Neural cell (in vitro differentiated cells): Measurements from ENCODE around the gene GCN1. TPM values are rescaled to one million over a fixed set of nuclear protein-coding genes. Genes with fewer than 3 reads are reported as not detected.

ENCODE experiments used
- H2AFZ ChIP-seq: fragments of 200-600, 300-800 bp; sonication (generic), shearing (Covaris generic); 2 replicates; pipeline ENCODE4 v1.6.0; 2014; ENCODE audit warnings: low read depth, mild to moderate bottlenecking, antibody characterized with exemption, low read length, moderate library complexity
- H3F3A ChIP-seq: fragments of 200-600 bp; shearing (Covaris generic); 2 replicates; pipeline ENCODE4 v1.6.1; 2016; ENCODE audit warnings: mild to moderate bottlenecking, moderate library complexity, mixed read lengths, antibody characterized with exemption, low read length; ENCODE audit not compliant: insufficient read depth, poor library complexity, severe bottlenecking
- H3K27ac ChIP-seq: fragments of 200-600, 300-800 bp; sonication (generic), shearing (Covaris generic); 2 replicates; pipeline ENCODE4 v1.5.1; 2014; ENCODE audit warnings: mild to moderate bottlenecking, low read length, moderate library complexity
- H3K27me3 ChIP-seq: fragments of 300-800, 200-600 bp; sonication (generic), shearing (Covaris generic); 2 replicates; pipeline ENCODE4 v1.6.0; 2014; ENCODE audit warnings: mild to moderate bottlenecking, low read depth, low read length, moderate library complexity; ENCODE audit not compliant: insufficient read depth
- H3K36me3 ChIP-seq: fragments of 300-800, 200-600 bp; sonication (generic), shearing (Covaris generic); 2 replicates; pipeline ENCODE4 v1.5.1; 2014; ENCODE audit warnings: mild to moderate bottlenecking, antibody characterized with exemption, low read length, moderate library complexity; ENCODE audit not compliant: insufficient read depth
- H3K4me2 ChIP-seq: fragments of 300-800, 200-600 bp; sonication (generic), shearing (Covaris generic); 2 replicates; pipeline ENCODE4 v1.6.0; 2014; ENCODE audit warnings: mild to moderate bottlenecking, low read length
- H3K4me3 ChIP-seq: fragments of 300-800, 200-600 bp; sonication (generic), shearing (Covaris generic); 2 replicates; pipeline ENCODE4 v1.5.1; 2014; ENCODE audit warnings: mild to moderate bottlenecking, low read length, moderate library complexity
- H3K79me2 ChIP-seq: fragments of 200-600 bp; shearing (Covaris generic); replicated peaks from 2 replicates; pipeline ENCODE4 v1.6.0; 2014; ENCODE audit warnings: mild to moderate bottlenecking, low read length, moderate library complexity; ENCODE audit not compliant: insufficient read depth
- H3K9ac ChIP-seq: fragments of 300-800, 200-600 bp; sonication (generic), shearing (Covaris generic); 2 replicates; pipeline ENCODE4 v1.6.1; 2016; ENCODE audit warnings: mild to moderate bottlenecking, low read length, mixed read lengths
- H3K9me2 ChIP-seq: fragments of 200-600 bp; shearing (Covaris generic); 2 replicates; pipeline ENCODE4 v1.6.1; 2016; ENCODE audit warnings: mild to moderate bottlenecking, low read length, mixed read lengths; ENCODE audit not compliant: insufficient read depth
- H3K9me3 ChIP-seq: fragments of 200-600, 300-800 bp; sonication (generic), shearing (Covaris generic); 2 replicates; pipeline ENCODE4 v1.6.1; 2016; ENCODE audit warnings: mild to moderate bottlenecking, mixed run types, low read length, moderate library complexity, mixed read lengths
- H4K20me1 ChIP-seq: fragments of 200-600 bp; shearing (Covaris generic); 2 replicates; pipeline ENCODE4 v1.6.1; 2016; ENCODE audit warnings: mild to moderate bottlenecking, mixed run types; ENCODE audit not compliant: insufficient read depth
- EP300 ChIP-seq: fragments of 450-650 bp; conservative IDR thresholded peaks from 2 replicates; pipeline ENCODE4 v1.6.1; 2014; ENCODE audit warnings: antibody characterized with exemption, mild to moderate bottlenecking, moderate library complexity; ENCODE audit not compliant: poor library complexity, severe bottlenecking
- EZH2 ChIP-seq: fragments of 200-600, 300-800 bp; shearing (Covaris generic), sonication (generic); IDR thresholded peaks from 2 replicates; pipeline ENCODE4 v1.6.1; 2014; ENCODE audit warnings: antibody characterized with exemption, low read length, borderline replicate concordance, mild to moderate bottlenecking; ENCODE audit not compliant: insufficient read depth, poor library complexity, severe bottlenecking
- MXI1 ChIP-seq: fragments of 450-650 bp; conservative IDR thresholded peaks from 2 replicates; pipeline ENCODE4 v1.6.1; 2014; ENCODE audit warnings: antibody characterized with exemption, mild to moderate bottlenecking; ENCODE audit not compliant: poor library complexity, severe bottlenecking
- POLR2AphosphoS5 ChIP-seq: IDR thresholded peaks from 2 replicates; pipeline ENCODE4 v1.6.1; 2012
- RAD21 ChIP-seq: fragments of 450-650 bp; conservative IDR thresholded peaks from 2 replicates; pipeline ENCODE4 v1.6.1; 2014; ENCODE audit warnings: antibody characterized with exemption, mild to moderate bottlenecking, moderate library complexity
- SMC3 ChIP-seq: fragments of 450-650 bp; conservative IDR thresholded peaks from 2 replicates; pipeline ENCODE4 v1.6.1; 2014; ENCODE audit warnings: antibody characterized with exemption, mild to moderate bottlenecking, moderate library complexity; ENCODE audit not compliant: poor library complexity
- TAF1 ChIP-seq: IDR thresholded peaks from 2 replicates; pipeline ENCODE4 v1.6.1; 2012; ENCODE audit warnings: low read depth
- polyA plus RNA-seq: library from polyadenylated mRNA; depleted of rRNA; stranded (reverse); fragments of >200 nt; gene quantifications from 2 replicates; pipeline ENCODE4 v1.2.3, GENCODE V29; 2014
- TF ChIP-seq, protein P1 (sequence below): fragments of 450-650 bp; IDR thresholded peaks from 2 replicates; pipeline ENCODE4 v1.5.1; 2014; ENCODE audit warnings: antibody characterized with exemption, mild to moderate bottlenecking, moderate library complexity; ENCODE audit not compliant: poor library complexity, severe bottlenecking
- TF ChIP-seq, protein P2 (sequence below): IDR thresholded peaks from 2 replicates; pipeline ENCODE4 v1.6.1; 2012; ENCODE audit warnings: borderline replicate concordance

Gene GCN1
- polyA plus RNA-seq, 1 donor from 2014 or later: 21.5 TPM

DNA sequence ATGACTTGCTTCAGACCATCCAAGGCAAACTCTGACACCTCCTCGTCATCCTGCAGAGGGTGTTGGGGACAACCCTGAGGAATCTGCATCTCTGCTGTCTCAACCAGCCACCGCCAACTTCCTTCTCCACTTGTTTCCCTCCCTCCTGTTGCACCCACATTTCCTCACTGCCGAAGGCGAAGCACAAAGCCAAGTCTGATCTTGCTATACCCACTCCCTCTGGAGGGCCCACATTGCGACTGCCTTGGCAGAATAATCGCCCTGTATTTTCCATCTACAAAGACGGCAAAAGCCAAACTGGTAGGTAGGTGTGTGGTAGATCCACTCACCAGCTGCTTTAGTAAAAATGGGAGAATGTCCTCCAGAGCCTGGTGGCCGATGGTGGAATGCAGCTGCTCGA, 56.1 kb downstream of the GCN1 start:
- no peak overlapping the region for H2AFZ ChIP-seq
- H4K20me1 ChIP-seq: no peaks in the 10 kb centered on the region
- no peaks in the 10 kb centered on the region for H3F3A ChIP-seq
- no peaks in the 10 kb centered on the region for H3K79me2 ChIP-seq
- H3K27me3 ChIP-seq: no peaks in the 10 kb centered on the region
- H3K27ac ChIP-seq: no peak overlapping the region
- TF ChIP-seq TAF1 (no peak), EP300 (no peak), MXI1 (no peak), POLR2AphosphoS5 (no peak), SMC3 (no peak), EZH2 (no peak), RAD21 (no peak)
- TF ChIP-seq, protein P1, sequence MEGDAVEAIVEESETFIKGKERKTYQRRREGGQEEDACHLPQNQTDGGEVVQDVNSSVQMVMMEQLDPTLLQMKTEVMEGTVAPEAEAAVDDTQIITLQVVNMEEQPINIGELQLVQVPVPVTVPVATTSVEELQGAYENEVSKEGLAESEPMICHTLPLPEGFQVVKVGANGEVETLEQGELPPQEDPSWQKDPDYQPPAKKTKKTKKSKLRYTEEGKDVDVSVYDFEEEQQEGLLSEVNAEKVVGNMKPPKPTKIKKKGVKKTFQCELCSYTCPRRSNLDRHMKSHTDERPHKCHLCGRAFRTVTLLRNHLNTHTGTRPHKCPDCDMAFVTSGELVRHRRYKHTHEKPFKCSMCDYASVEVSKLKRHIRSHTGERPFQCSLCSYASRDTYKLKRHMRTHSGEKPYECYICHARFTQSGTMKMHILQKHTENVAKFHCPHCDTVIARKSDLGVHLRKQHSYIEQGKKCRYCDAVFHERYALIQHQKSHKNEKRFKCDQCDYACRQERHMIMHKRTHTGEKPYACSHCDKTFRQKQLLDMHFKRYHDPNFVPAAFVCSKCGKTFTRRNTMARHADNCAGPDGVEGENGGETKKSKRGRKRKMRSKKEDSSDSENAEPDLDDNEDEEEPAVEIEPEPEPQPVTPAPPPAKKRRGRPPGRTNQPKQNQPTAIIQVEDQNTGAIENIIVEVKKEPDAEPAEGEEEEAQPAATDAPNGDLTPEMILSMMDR: no peak
- TF ChIP-seq, protein P2, sequence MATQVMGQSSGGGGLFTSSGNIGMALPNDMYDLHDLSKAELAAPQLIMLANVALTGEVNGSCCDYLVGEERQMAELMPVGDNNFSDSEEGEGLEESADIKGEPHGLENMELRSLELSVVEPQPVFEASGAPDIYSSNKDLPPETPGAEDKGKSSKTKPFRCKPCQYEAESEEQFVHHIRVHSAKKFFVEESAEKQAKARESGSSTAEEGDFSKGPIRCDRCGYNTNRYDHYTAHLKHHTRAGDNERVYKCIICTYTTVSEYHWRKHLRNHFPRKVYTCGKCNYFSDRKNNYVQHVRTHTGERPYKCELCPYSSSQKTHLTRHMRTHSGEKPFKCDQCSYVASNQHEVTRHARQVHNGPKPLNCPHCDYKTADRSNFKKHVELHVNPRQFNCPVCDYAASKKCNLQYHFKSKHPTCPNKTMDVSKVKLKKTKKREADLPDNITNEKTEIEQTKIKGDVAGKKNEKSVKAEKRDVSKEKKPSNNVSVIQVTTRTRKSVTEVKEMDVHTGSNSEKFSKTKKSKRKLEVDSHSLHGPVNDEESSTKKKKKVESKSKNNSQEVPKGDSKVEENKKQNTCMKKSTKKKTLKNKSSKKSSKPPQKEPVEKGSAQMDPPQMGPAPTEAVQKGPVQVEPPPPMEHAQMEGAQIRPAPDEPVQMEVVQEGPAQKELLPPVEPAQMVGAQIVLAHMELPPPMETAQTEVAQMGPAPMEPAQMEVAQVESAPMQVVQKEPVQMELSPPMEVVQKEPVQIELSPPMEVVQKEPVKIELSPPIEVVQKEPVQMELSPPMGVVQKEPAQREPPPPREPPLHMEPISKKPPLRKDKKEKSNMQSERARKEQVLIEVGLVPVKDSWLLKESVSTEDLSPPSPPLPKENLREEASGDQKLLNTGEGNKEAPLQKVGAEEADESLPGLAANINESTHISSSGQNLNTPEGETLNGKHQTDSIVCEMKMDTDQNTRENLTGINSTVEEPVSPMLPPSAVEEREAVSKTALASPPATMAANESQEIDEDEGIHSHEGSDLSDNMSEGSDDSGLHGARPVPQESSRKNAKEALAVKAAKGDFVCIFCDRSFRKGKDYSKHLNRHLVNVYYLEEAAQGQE: no peak
- no peak overlapping the region for H3K9ac ChIP-seq
- no peaks in the 10 kb centered on the region for H3K9me2 ChIP-seq
- no peak overlapping the region for H3K4me2 ChIP-seq
- H3K36me3 ChIP-seq: no peaks in the 10 kb centered on the region
- no peak overlapping the region for H3K4me3 ChIP-seq
- no peaks in the 10 kb centered on the region for H3K9me3 ChIP-seq

DNA sequence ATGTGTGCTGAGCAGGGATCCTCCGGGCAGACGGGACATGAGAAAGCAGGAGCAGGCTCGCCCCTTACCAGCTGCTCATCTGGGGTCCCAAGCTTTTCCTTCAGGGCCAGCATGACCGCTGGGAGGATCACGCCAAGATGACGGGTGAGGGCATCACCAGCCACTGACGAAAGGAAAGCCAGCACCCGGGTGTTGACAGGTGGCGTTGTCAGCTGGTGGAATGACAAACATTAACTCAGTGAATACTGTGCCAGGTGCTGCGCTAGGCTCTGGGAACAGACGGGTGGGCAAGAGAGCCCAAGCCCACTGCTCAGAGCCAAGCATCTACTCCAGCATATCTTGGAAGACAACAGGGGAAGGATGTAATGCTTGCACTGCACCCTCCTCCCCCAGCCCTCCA, 56.7 kb downstream of the GCN1 start:
- Histone ChIP-seq H3K9ac (no peak overlapping the region), H2AFZ (no peak overlapping the region), H4K20me1 (no peaks in the 10 kb centered on the region), H3K9me2 (no peaks in the 10 kb centered on the region), H3K4me2 (no peak overlapping the region), H3K27ac (no peak overlapping the region), H3K79me2 (no peaks in the 10 kb centered on the region), H3K27me3 (no peaks in the 10 kb centered on the region), H3F3A (no peaks in the 10 kb centered on the region), H3K9me3 (no peaks in the 10 kb centered on the region), H3K36me3 (no peaks in the 10 kb centered on the region), H3K4me3 (no peak overlapping the region)
- TF ChIP-seq SMC3: no peak
- no peak for TF ChIP-seq TAF1
- TF ChIP-seq EP300: no peak
- TF ChIP-seq, protein P2: no peak
- TF ChIP-seq MXI1: no peak
- TF ChIP-seq, protein P1: no peak
- TF ChIP-seq RAD21: no peak
- no peak for TF ChIP-seq EZH2
- TF ChIP-seq POLR2AphosphoS5: no peak
